HepG2 (cell line): Measurements from ENCODE around the gene PARD3. TPM values are rescaled to one million over a fixed set of nuclear protein-coding genes. Genes with fewer than 3 reads are reported as not detected.
A peak's percentile ranks its signal among the peaks of the same experiment; 100 is the strongest.

ENCODE experiments used
- ATAC-seq: fragments of 200-7000 bp; cut with Tn5 transposase; 3 replicates; pipeline ENCODE4 v1.9.1; 2020; ENCODE audit warnings: mild to moderate bottlenecking, moderate library complexity
- BruUV-seq: library from RNA; stranded (reverse); fragments of 400-500 nt; replicated peaks from 2 replicates; lab custom pipeline; 2021; lab: Mats Ljungman, UMichigan
- CTCF ChIA-PET: fragments of 300-600 bp; formaldehyde crosslinking; extraction: SDS; loops from one replicate; lab custom pipeline; 2021; ENCODE audit warnings: low total read pairs, inconsistent platforms, low intra/inter-chr PET ratio; lab: Yijun Ruan, JAX
- POLR2A ChIA-PET: fragments of 350-600 bp; sonication (Branson Sonifier 250); formaldehyde crosslinking; loops from one replicate; lab custom pipeline; 2020; ENCODE audit warnings: antibody characterized with exemption, inconsistent platforms; lab: Yijun Ruan, JAX
- DNase-seq: peaks from one replicate; pipeline ENCODE4 v3.0.0-alpha.2; 2015; ENCODE audit warnings: low spot score
- FAIRE-seq: peaks from 3 replicates; lab custom pipeline; 2011; peaks lifted over from hg19 to GRCh38; lab: Jason Lieb, UNC
- H2AFZ ChIP-seq: one replicate; pipeline ENCODE4 v1.6.1; 2011; ENCODE audit warnings: low read length, inconsistent platforms
- H3K27ac ChIP-seq: fragments of 300-600 bp; 3 replicates; pipeline ENCODE4 v1.8.0; 2011; ENCODE audit warnings: mixed run types, mild to moderate bottlenecking, mixed read lengths, low read length, inconsistent platforms; ENCODE audit not compliant: insufficient read depth; ENCODE audit errors: extremely low read length
- H3K27me3 ChIP-seq, 2 experiments: fragments of 200-600 bp in 1 of 2; 2 replicates in 1 of 2; 3 replicates in 1 of 2; pipeline versions ENCODE4 v1.6.0 to v1.8.0; 2011; ENCODE audit warnings: low read length in 2 of 2, mild to moderate bottlenecking in 2 of 2, moderate library complexity in 2 of 2, inconsistent platforms in 1 of 2; ENCODE audit not compliant: insufficient read depth in 2 of 2, control insufficient read depth in 1 of 2
- H3K36me3 ChIP-seq, 2 experiments: fragments of 200-600 bp in 1 of 2; replicated peaks in 1 of 2; 2 replicates in 1 of 2; 3 replicates in 1 of 2; pipeline versions ENCODE4 v1.5.1 to v1.8.0; 2011; ENCODE audit warnings: low read length in 2 of 2, inconsistent platforms in 1 of 2; ENCODE audit not compliant: insufficient read depth in 2 of 2, control insufficient read depth in 1 of 2
- H3K4me1 ChIP-seq: 2 replicates; pipeline ENCODE4 v1.5.1; 2012; ENCODE audit warnings: low read length, inconsistent platforms; ENCODE audit not compliant: insufficient read depth
- H3K4me2 ChIP-seq: 2 replicates; pipeline ENCODE4 v1.6.0; 2011; ENCODE audit warnings: low read depth, low read length, inconsistent platforms
- H3K4me3 ChIP-seq, 3 experiments: fragments of 200-600 bp in 1 of 3; sonication (generic), shearing (Covaris generic) in 1 of 3; replicated peaks in 1 of 3; 2 replicates each; pipeline ENCODE4 v1.5.1; 2011 to 2016; ENCODE audit warnings: low read length in 3 of 3, inconsistent platforms in 2 of 3, low read depth in 2 of 3, mild to moderate bottlenecking in 2 of 3, control low read depth in 1 of 3, mixed read lengths in 1 of 3; ENCODE audit not compliant: insufficient read depth in 1 of 3
- H3K79me2 ChIP-seq: one replicate; pipeline ENCODE4 v1.6.1; 2011; ENCODE audit warnings: low read length, inconsistent platforms; ENCODE audit not compliant: insufficient read depth
- H3K9ac ChIP-seq: 2 replicates; pipeline ENCODE4 v1.6.0; 2011; ENCODE audit warnings: mild to moderate bottlenecking, low read depth, low read length, inconsistent platforms; ENCODE audit not compliant: insufficient read depth
- H3K9me3 ChIP-seq: 2 replicates; pipeline ENCODE4 v1.5.1; 2012; ENCODE audit warnings: mild to moderate bottlenecking, low read length
- H4K20me1 ChIP-seq: 2 replicates; pipeline ENCODE4 v1.6.0; 2011; ENCODE audit warnings: inconsistent platforms, mild to moderate bottlenecking, low read length, moderate library complexity; ENCODE audit not compliant: insufficient read depth
- CREB1 ChIP-seq, 2 experiments: fragments of 450-650 bp in 1 of 2; IDR thresholded peaks; 2 replicates each; pipeline ENCODE4 v1.6.1; 2016 to 2017; ENCODE audit warnings: control low read depth in 1 of 2, mild to moderate bottlenecking in 1 of 2, missing compliant biosample characterization in 1 of 2, missing genetic modification characterization in 1 of 2
- FOXP1 ChIP-seq, 2 experiments: fragments of 450-650 bp in 1 of 2; IDR thresholded peaks; 2 replicates each; pipeline ENCODE4 v1.6.1; 2017 to 2018; ENCODE audit warnings: antibody characterized with exemption in 1 of 2
- GATAD2A ChIP-seq: IDR thresholded peaks from 2 replicates; pipeline ENCODE4 v1.6.1; 2016
- KDM1A ChIP-seq: IDR thresholded peaks from 2 replicates; pipeline ENCODE4 v1.6.1; 2016; ENCODE audit warnings: missing compliant biosample characterization
- MED1 ChIP-seq: sonication (generic); formaldehyde crosslinking; IDR thresholded peaks from 2 replicates; pipeline ENCODE4 v1.4.0; 2020; ENCODE audit warnings: missing genetic modification reagents
- PHB2 ChIP-seq: fragments of 450-650 bp; IDR thresholded peaks from 2 replicates; pipeline ENCODE4 v1.6.1; 2018; ENCODE audit not compliant: partially characterized antibody
- POLR2AphosphoS5 ChIP-seq: IDR thresholded peaks from 2 replicates; pipeline ENCODE4 v1.6.1; 2012; ENCODE audit warnings: low read depth, low read length
- XBP1 ChIP-seq: sonication (generic); formaldehyde crosslinking; IDR thresholded peaks from 2 replicates; pipeline ENCODE4 v1.5.0; 2020; ENCODE audit warnings: missing genetic modification reagents
- XRCC5 ChIP-seq: fragments of 200-400 bp; formaldehyde crosslinking; optimal IDR thresholded peaks from 2 replicates; pipeline ENCODE3; 2017; ENCODE audit warnings: mild to moderate bottlenecking, low read length
- ZSCAN29 ChIP-seq: sonication (generic); formaldehyde crosslinking; conservative IDR thresholded peaks from 2 replicates; pipeline ENCODE4 v1.4.0; 2020; ENCODE audit warnings: mild to moderate bottlenecking, missing genetic modification reagents
- WGBS: methylation state at CpG from one replicate; pipeline ENCODE4 v1.1.6; 2017; ENCODE audit warnings: low lambda C conversion rate; 5-methylcytosine and 5-hydroxymethylcytosine counted together
- in situ Hi-C: cut with HindIII; loops from 2 replicates; pipeline ENCODE4 v1.10.0; 2017; ENCODE audit warnings: low pct_unique_long_range_greater_than_20kb; ENCODE audit not compliant: extremely low pct_ligation_motif_present
- intact Hi-C: fragments of 100-400 bp; cut with micrococcal nuclease; formaldehyde crosslinking; loops from one replicate; pipeline ENCODE4 v1.10.0; 2022; ENCODE audit not compliant: unreplicated experiment
- polyA plus RNA-seq, 8 experiments: library from polyadenylated mRNA; depleted of rRNA in 3 of 8; stranded (reverse) in 7 of 8; unstranded in 1 of 8; fragments of >200 nt; fragmentation: Illumina TruSeq in 4 of 8; extraction: Trizol in 4 of 8; gene quantifications; 2 replicates each; pipeline versions ENCODE4 v1.2.1 to v1.2.3, GENCODE V29; 2011 to 2016; ENCODE audit warnings: low read depth in 4 of 8, missing spikeins in 1 of 8, mixed read lengths in 1 of 8; ENCODE audit not compliant: insufficient read depth in 1 of 8
- total RNA-seq, 5 experiments: library from RNA; depleted of rRNA; stranded (reverse); fragments of >200 nt; fragmentation: Illumina TruSeq; extraction: Trizol; gene quantifications; 2 replicates each; pipeline ENCODE4 v1.2.3, GENCODE V29; 2016; ENCODE audit warnings: low read depth in 1 of 5
- TF ChIP-seq, protein P1 (sequence below): sonication (generic); formaldehyde crosslinking; conservative IDR thresholded peaks from 2 replicates; pipeline ENCODE4 v1.5.0; 2020; ENCODE audit warnings: missing genetic modification reagents
- TF ChIP-seq, protein P2 (sequence below): sonication (generic); formaldehyde crosslinking; IDR thresholded peaks from 2 replicates; pipeline ENCODE4 v1.4.0; 2020; ENCODE audit warnings: missing genetic modification reagents, borderline replicate concordance
- TF ChIP-seq, protein P3 (sequence below): sonication (generic); formaldehyde crosslinking; IDR thresholded peaks from 2 replicates; pipeline ENCODE4 v1.5.0; 2020; ENCODE audit warnings: missing genetic modification reagents
- TF ChIP-seq, protein P4 (sequence below): sonication (generic); formaldehyde crosslinking; IDR thresholded peaks from 2 replicates; pipeline ENCODE4 v1.8.1; 2023; ENCODE audit warnings: mild to moderate bottlenecking, moderate library complexity, missing genetic modification reagents

PARD3 gene
- total and polyA plus RNA-seq, 2 of the 13 experiments (the other 11 are each of a cell fraction or from before 2014, with no cell fraction given): 40.9 to 60.0 TPM

DNA sequence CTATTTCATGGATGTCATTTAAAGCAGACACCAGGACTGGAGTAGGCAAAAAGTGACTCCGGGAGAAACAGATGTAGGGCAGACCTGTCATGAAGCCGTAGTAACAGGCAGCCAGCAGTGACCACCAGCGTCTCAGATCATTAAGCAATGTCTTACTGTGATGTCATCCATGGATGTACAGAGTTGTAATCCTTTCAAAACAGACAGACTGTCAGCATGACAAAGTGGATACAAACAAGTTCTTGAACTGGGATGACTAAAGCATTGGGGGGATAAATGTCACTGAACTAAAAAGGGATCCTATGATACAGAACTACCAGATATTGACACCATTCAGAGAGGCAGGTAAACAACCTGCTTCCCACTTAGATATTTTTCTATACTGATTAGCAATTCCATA lies 675.5 kb downstream of the PARD3 start:
- ATAC-seq (no peak), DNase-seq (no peak), FAIRE-seq (no peak)
- CTCF ChIA-PET: no interaction called here
- Histone ChIP-seq H3K36me3 (no peaks in the 10 kb centered on the region), H3K9me3 (no peaks in the 10 kb centered on the region), H3K9ac (no peak overlapping the region), H3K4me2 (no peak overlapping the region), H4K20me1 (no peaks in the 10 kb centered on the region), H3K27me3 (no peaks in the 10 kb centered on the region), H3K4me3 (no peak overlapping the region), H2AFZ (no peak overlapping the region), H3K27ac (no peak overlapping the region), H3K79me2 (no peaks in the 10 kb centered on the region), H3K4me1 (no peaks in the 10 kb centered on the region)
- TF ChIP-seq MED1 (CRISPR knock-in tag) (no peak), CREB1 (IDR thresholded peaks at IDR 0.05) (peak; percentile 57), CREB1 (CRISPR knock-in tag; IDR thresholded peaks at IDR 0.05) (no peak)
- TF ChIP-seq, protein P1, sequence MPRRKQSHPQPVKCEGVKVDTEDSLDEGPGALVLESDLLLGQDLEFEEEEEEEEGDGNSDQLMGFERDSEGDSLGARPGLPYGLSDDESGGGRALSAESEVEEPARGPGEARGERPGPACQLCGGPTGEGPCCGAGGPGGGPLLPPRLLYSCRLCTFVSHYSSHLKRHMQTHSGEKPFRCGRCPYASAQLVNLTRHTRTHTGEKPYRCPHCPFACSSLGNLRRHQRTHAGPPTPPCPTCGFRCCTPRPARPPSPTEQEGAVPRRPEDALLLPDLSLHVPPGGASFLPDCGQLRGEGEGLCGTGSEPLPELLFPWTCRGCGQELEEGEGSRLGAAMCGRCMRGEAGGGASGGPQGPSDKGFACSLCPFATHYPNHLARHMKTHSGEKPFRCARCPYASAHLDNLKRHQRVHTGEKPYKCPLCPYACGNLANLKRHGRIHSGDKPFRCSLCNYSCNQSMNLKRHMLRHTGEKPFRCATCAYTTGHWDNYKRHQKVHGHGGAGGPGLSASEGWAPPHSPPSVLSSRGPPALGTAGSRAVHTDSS (CRISPR knock-in tag): no peak
- intact Hi-C loops: no loop called here
- WGBS: 93% methylated on average over 3 of the region's 3 CpGs
- in situ Hi-C loops: loop anchor here (25.0 kb wide), 1 partner anchor 498 kb away; no protein-coding TSS in a partner anchor
- BruUV-seq: no TSS peak
- POLR2A ChIA-PET: no interaction called here

DNA sequence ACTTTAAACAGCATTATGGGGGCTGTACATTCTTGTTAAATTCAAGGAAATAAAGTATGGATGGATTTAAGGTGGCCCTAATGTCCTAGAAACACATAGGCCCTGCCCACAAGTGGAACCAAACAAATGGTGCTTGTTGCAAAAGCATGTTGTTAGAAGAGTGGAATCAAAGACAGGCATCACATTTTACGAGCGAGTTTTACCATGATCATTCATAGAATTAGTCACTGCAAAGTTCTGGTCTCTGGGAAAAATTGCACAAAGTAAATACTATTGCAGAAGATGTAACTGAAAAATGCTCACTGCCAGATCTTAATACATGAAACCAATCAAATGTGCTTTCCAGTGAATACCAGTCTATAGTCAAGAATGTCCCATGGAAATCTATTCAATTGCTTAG lies 677.1 kb downstream of the PARD3 start:
- Histone ChIP-seq H3K79me2 (no peaks in the 10 kb centered on the region), H3K9me3 (no peaks in the 10 kb centered on the region), H2AFZ (no peak overlapping the region), H3K9ac (no peak overlapping the region), H3K36me3 (no peaks in the 10 kb centered on the region), H3K4me1 (no peaks in the 10 kb centered on the region), H3K27me3 (no peaks in the 10 kb centered on the region), H3K27ac (no peak overlapping the region), H3K4me2 (no peak overlapping the region), H4K20me1 (no peaks in the 10 kb centered on the region), H3K4me3 (no peak overlapping the region)
- ChIA-PET POLR2A (no interaction called here), CTCF (no interaction called here)
- ATAC-seq: no peak
- FAIRE-seq: no peak
- BruUV-seq: no TSS peak
- WGBS: 95% methylated on average over 2 of the region's 2 CpGs
- in situ Hi-C loops (loop anchor here (25.0 kb wide), 1 partner anchor 499 kb away; no protein-coding TSS in a partner anchor), intact Hi-C loops (no loop called here)
- no peak for DNase-seq
- TF ChIP-seq, protein P2, sequence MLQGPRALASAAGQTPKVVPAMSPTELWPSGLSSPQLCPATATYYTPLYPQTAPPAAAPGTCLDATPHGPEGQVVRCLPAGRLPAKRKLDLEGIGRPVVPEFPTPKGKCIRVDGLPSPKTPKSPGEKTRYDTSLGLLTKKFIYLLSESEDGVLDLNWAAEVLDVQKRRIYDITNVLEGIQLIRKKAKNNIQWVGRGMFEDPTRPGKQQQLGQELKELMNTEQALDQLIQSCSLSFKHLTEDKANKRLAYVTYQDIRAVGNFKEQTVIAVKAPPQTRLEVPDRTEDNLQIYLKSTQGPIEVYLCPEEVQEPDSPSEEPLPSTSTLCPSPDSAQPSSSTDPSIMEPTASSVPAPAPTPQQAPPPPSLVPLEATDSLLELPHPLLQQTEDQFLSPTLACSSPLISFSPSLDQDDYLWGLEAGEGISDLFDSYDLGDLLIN: no peak
- no peak for TF ChIP-seq XRCC5
- TF ChIP-seq, protein P3, sequence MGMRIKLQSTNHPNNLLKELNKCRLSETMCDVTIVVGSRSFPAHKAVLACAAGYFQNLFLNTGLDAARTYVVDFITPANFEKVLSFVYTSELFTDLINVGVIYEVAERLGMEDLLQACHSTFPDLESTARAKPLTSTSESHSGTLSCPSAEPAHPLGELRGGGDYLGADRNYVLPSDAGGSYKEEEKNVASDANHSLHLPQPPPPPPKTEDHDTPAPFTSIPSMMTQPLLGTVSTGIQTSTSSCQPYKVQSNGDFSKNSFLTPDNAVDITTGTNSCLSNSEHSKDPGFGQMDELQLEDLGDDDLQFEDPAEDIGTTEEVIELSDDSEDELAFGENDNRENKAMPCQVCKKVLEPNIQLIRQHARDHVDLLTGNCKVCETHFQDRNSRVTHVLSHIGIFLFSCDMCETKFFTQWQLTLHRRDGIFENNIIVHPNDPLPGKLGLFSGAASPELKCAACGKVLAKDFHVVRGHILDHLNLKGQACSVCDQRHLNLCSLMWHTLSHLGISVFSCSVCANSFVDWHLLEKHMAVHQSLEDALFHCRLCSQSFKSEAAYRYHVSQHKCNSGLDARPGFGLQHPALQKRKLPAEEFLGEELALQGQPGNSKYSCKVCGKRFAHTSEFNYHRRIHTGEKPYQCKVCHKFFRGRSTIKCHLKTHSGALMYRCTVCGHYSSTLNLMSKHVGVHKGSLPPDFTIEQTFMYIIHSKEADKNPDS: no peak
- TF ChIP-seq KDM1A (CRISPR knock-in tag): no peak
- no peak for TF ChIP-seq PHB2
- TF ChIP-seq GATAD2A: no peak
- TF ChIP-seq FOXP1 (IDR thresholded peaks at IDR 0.05): no peak
- no peak for TF ChIP-seq FOXP1 (CRISPR knock-in tag; IDR thresholded peaks at IDR 0.05)
- TF ChIP-seq XBP1: no peak
- TF ChIP-seq, protein P4, sequence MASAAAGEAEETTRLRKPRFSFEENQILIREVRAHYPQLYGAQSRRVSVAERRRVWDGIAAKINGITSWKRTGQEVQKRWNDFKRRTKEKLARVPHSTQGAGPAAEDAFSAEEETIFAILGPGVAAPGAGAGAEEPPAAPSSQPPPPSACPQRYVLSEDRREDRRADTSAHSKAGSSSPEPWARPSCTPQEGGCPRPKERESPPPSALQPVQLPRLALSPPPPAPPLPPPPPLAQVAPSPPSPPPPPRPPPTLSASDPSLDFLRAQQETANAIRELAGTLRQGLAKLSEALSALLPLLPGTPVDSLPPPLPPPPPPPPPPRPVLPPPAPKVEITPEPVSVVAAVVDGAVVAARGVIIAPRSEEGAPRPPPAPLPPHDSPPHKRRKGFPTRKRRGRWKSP (CRISPR knock-in tag): no peak
- no peak for TF ChIP-seq POLR2AphosphoS5
- TF ChIP-seq ZSCAN29 (CRISPR knock-in tag): no peak
